CD4-positive, alpha-beta T cell treated with Interleukin-4 for 4 hours (primary cell): Measurements from ENCODE around the gene FLG2.
"Not testable (repeated sequence)": the region's sequence is repeated elsewhere in the genome, so short reads cannot be mapped to it uniquely, and the experiment has no call there.

ENCODE experiments used
- DNase-seq: peaks from one replicate; pipeline ENCODE4 v3.0.0-alpha.2; 2020

Gene FLG2

DNA sequence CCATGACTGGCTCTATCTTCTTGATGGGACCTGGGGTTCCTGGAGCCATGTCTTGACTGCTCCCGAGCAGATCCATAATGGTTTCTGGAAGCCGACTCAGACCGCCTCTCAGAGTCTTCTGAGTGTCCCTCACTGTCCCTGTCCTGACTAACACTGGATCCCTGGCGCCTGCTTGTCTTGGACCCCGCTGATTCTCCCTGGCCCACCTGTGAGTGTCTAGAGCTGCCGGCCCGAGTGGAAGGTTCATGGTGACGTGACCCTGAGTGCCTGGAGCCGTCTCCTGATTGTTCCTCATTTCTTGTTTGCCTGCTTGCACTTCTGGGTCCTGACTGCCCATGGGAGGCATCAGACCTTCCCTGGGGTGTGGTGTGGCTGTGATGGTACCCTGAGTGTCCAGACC is 49.9 kb downstream of the FLG2 start:
- DNase-seq = no peak

- DNase-seq = not testable (repeated sequence)
Observed at GRCh38 chr1:152309320-152309901, 50.4 kb downstream of the FLG2 start.

GRCh38 chr1:152308758-152309157 is 51.0 kb downstream of the FLG2 start:
- DNase-seq = not testable (repeated sequence)

GRCh38 chr1:152307970-152308369 is 51.8 kb downstream of the FLG2 start:
- DNase-seq = not testable (repeated sequence)

- not testable (repeated sequence) for DNase-seq
Observed at GRCh38 chr1:152306123-152306522, 53.7 kb downstream of the FLG2 start.

DNA sequence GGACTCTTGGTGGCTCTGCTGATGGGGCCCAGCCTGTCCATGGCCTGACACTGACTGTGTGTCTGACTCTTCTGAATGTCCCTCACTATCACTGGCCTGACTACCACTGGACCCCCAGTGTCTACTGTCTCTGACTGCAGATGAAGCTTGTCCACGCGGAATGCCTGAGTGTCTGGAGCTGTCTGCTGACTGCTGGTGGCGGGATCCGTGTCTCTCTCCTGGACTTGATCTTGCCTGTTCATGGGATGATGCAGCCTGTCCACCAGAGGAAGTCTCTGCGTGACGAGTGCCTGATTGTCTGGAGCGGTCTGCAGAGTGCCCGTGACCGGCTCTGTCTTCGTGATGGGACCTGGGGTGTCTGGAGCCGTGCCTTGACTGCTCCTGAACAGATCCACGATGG is 55.0 kb downstream of the FLG2 start:
- not testable (repeated sequence) for DNase-seq

GRCh38 chr1:152303139-152303872 is 56.5 kb downstream of the FLG2 start:
- DNase-seq = not testable (repeated sequence)
